Gastroesophageal sphincter (tissue), 3 donors: ENCODE results near the gene MIS18A.

Experiments
- CTCF ChIP-seq, 4 experiments: fragments of 200-600 bp in 2 of 4; fragments of 450-650 bp in 2 of 4; sonication (generic) in 1 of 4; IDR thresholded peaks; one replicate each; pipeline ENCODE4 v1.5.1; 2017 to 2019; ENCODE audit warnings: antibody characterized with exemption in 4 of 4, mild to moderate bottlenecking in 2 of 4, moderate library complexity in 2 of 4
- POLR2A ChIP-seq, 2 donors: fragments of 450-650 bp; IDR thresholded peaks; one replicate each; pipeline ENCODE4 v1.6.1; 2017; ENCODE audit warnings: antibody characterized with exemption in 2 of 2, mild to moderate bottlenecking in 2 of 2, moderate library complexity in 1 of 2
- POLR2AphosphoS5 ChIP-seq: sonication (generic); formaldehyde crosslinking; IDR thresholded peaks from one replicate; pipeline ENCODE4 v1.6.1; 2017; ENCODE audit warnings: antibody characterized with exemption

GRCh38 chr21:32245971-32246370 lies 32.9 kb downstream of the MIS18A start:
- TF ChIP-seq POLR2A (IDR thresholded peaks at IDR 0.05) (no peak), CTCF (IDR thresholded peaks at IDR 0.05) (no peak), POLR2AphosphoS5 (no peak)
